GM18951 (cell line): ENCODE data around the gene PDC.

ENCODE experiments used
- POLR2A ChIP-seq: IDR thresholded peaks from 4 replicates; pipeline ENCODE4 v1.6.1; 2011; ENCODE audit warnings: mild to moderate bottlenecking; ENCODE audit not compliant: insufficient read length, insufficient read depth; ENCODE audit errors: extremely low read depth
- in situ Hi-C: fragments of 300-500 bp; cut with MboI; formaldehyde crosslinking; loops from one replicate; pipeline ENCODE4 v1.12.0; 2022; ENCODE audit warnings: low sequenced_read_pairs, mixed read lengths, inconsistent platforms; ENCODE audit not compliant: unreplicated experiment

The PDC gene

GRCh38 chr1:186461014-186461413 is at the start of gene PDC:
TSS of gene PDC (minus strand) at chr1:186461114. CDS start at chr1:186449459, 11,655 bp downstream.
- TF ChIP-seq POLR2A = no peak
- in situ Hi-C loops = no loop called here

GRCh38 chr1:186503190-186503589 is 42.3 kb upstream of the PDC start:
- TF ChIP-seq POLR2A = no peak
- in situ Hi-C loops = loop anchor here (10.0 kb wide), 1 partner anchor 92 kb away; no protein-coding TSS in a partner anchor

GRCh38 chr1:186502087-186502486 is 41.2 kb upstream of the PDC start:
- in situ Hi-C loops = loop anchor here (10.0 kb wide), 1 partner anchor 93 kb away; no protein-coding TSS in a partner anchor
- TF ChIP-seq POLR2A = no peak

GRCh38 chr1:186500804-186501203 is 39.9 kb upstream of the PDC start:
- in situ Hi-C loops = loop anchor here (10.0 kb wide), 1 partner anchor 94 kb away; no protein-coding TSS in a partner anchor
- TF ChIP-seq POLR2A = no peak

GRCh38 chr1:186499571-186499970 is 38.7 kb upstream of the PDC start:
- no peak for TF ChIP-seq POLR2A
- in situ Hi-C loops = no loop called here

GRCh38 chr1:186498695-186499389 is 37.9 kb upstream of the PDC start:
- in situ Hi-C loops = no loop called here
- TF ChIP-seq POLR2A = no peak

- in situ Hi-C loops = no loop called here
- TF ChIP-seq POLR2A = no peak
Observed at GRCh38 chr1:186498071-186498470, 37.2 kb upstream of the PDC start.

- in situ Hi-C loops = no loop called here
- TF ChIP-seq POLR2A = no peak
Observed at GRCh38 chr1:186497651-186498050, 36.7 kb upstream of the PDC start.

GRCh38 chr1:186496171-186496851 is 35.4 kb upstream of the PDC start:
- no peak for TF ChIP-seq POLR2A
- in situ Hi-C loops = no loop called here

GRCh38 chr1:186494832-186495271 is 33.9 kb upstream of the PDC start:
- no peak for TF ChIP-seq POLR2A
- in situ Hi-C loops = no loop called here

GRCh38 chr1:186492531-186493291 is 31.8 kb upstream of the PDC start:
- in situ Hi-C loops = no loop called here
- TF ChIP-seq POLR2A = no peak

- in situ Hi-C loops = no loop called here
- no peak for TF ChIP-seq POLR2A
Observed at GRCh38 chr1:186491336-186491735, 30.4 kb upstream of the PDC start.

- no peak for TF ChIP-seq POLR2A
- in situ Hi-C loops = loop anchor here (10.0 kb wide), 1 partner anchor 498 kb away; no protein-coding TSS in a partner anchor
Observed at GRCh38 chr1:186487163-186487562, 26.2 kb upstream of the PDC start.
